Endothelial cell of umbilical vein (primary cell): ENCODE measurements around the gene SPSB2.

Experiments
- CTCF ChIP-seq, 2 donors: IDR thresholded peaks; 1 replicate in 1 of 2; 2 replicates in 1 of 2; pipeline ENCODE4 v1.5.1; 2011; ENCODE audit warnings: low read length in 2 of 2, mild to moderate bottlenecking in 2 of 2, moderate library complexity in 2 of 2, control low read depth in 1 of 2, inconsistent platforms in 1 of 2, low read depth in 1 of 2; ENCODE audit not compliant: insufficient read depth in 1 of 2; ENCODE audit errors: extremely low read depth in 1 of 2
- FOS ChIP-seq: IDR thresholded peaks from 2 replicates; pipeline ENCODE4 v1.6.1; 2011; ENCODE audit warnings: mild to moderate bottlenecking, low read length, moderate library complexity, borderline replicate concordance; ENCODE audit not compliant: insufficient read depth
- POLR2A ChIP-seq: IDR thresholded peaks from 2 replicates; pipeline ENCODE4 v1.6.1; 2012; ENCODE audit warnings: low read depth, mild to moderate bottlenecking, control low read depth, low read length
- POLR2AphosphoS5 ChIP-seq: IDR thresholded peaks from 2 replicates; pipeline ENCODE4 v1.6.1; 2012; ENCODE audit warnings: low read depth, mild to moderate bottlenecking, control low read depth, low read length, moderate library complexity; ENCODE audit not compliant: insufficient read depth

- no peak for TF ChIP-seq POLR2A
- TF ChIP-seq CTCF (IDR thresholded peaks at IDR 0.05; ENCODE audit: extremely low read depth in 1 of 2, insufficient read depth in 1 of 2, low read depth in 1 of 2, low read length in 2 of 2) = no peak
- TF ChIP-seq FOS = no peak
- TF ChIP-seq POLR2AphosphoS5 = no peak
These were observed 23.7 kb downstream of the SPSB2 start for GRCh38 chr12:6849427-6849826.
